Endothelial cell of umbilical vein (primary cell): ENCODE measurements around the gene LRSAM1.

ENCODE experiments used
- EZH2 ChIP-seq: IDR thresholded peaks from 2 replicates; pipeline ENCODE4 v1.6.1; 2012; ENCODE audit warnings: borderline replicate concordance, low read depth, mild to moderate bottlenecking, moderate library complexity, low read length, inconsistent platforms; ENCODE audit not compliant: severe bottlenecking
- FOS ChIP-seq: IDR thresholded peaks from 2 replicates; pipeline ENCODE4 v1.6.1; 2011; ENCODE audit warnings: mild to moderate bottlenecking, low read length, moderate library complexity, borderline replicate concordance; ENCODE audit not compliant: insufficient read depth
- POLR2A ChIP-seq: IDR thresholded peaks from 2 replicates; pipeline ENCODE4 v1.6.1; 2012; ENCODE audit warnings: low read depth, mild to moderate bottlenecking, control low read depth, low read length
- POLR2AphosphoS5 ChIP-seq: IDR thresholded peaks from 2 replicates; pipeline ENCODE4 v1.6.1; 2012; ENCODE audit warnings: low read depth, mild to moderate bottlenecking, control low read depth, low read length, moderate library complexity; ENCODE audit not compliant: insufficient read depth
- TF ChIP-seq, protein P1 (sequence below), 2 donors: IDR thresholded peaks; 1 replicate in 1 of 2; 2 replicates in 1 of 2; pipeline ENCODE4 v1.5.1; 2011; ENCODE audit warnings: low read length in 2 of 2, mild to moderate bottlenecking in 2 of 2, moderate library complexity in 2 of 2, control low read depth in 1 of 2, inconsistent platforms in 1 of 2, low read depth in 1 of 2; ENCODE audit not compliant: insufficient read depth in 1 of 2; ENCODE audit errors: extremely low read depth in 1 of 2
- TF ChIP-seq, protein P2 (sequence below): IDR thresholded peaks from 2 replicates; pipeline ENCODE4 v1.6.1; 2011; ENCODE audit not compliant: insufficient read depth, insufficient read length

GRCh38 chr9:127415141-127415540 lies 36.2 kb upstream of the LRSAM1 start:
- TF ChIP-seq, protein P1, sequence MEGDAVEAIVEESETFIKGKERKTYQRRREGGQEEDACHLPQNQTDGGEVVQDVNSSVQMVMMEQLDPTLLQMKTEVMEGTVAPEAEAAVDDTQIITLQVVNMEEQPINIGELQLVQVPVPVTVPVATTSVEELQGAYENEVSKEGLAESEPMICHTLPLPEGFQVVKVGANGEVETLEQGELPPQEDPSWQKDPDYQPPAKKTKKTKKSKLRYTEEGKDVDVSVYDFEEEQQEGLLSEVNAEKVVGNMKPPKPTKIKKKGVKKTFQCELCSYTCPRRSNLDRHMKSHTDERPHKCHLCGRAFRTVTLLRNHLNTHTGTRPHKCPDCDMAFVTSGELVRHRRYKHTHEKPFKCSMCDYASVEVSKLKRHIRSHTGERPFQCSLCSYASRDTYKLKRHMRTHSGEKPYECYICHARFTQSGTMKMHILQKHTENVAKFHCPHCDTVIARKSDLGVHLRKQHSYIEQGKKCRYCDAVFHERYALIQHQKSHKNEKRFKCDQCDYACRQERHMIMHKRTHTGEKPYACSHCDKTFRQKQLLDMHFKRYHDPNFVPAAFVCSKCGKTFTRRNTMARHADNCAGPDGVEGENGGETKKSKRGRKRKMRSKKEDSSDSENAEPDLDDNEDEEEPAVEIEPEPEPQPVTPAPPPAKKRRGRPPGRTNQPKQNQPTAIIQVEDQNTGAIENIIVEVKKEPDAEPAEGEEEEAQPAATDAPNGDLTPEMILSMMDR (IDR thresholded peaks at IDR 0.05; ENCODE audit: extremely low read depth in 1 of 2, insufficient read depth in 1 of 2, low read depth in 1 of 2, low read length in 2 of 2), result no peak
- TF ChIP-seq POLR2A, result no peak
- TF ChIP-seq FOS, result no peak
- TF ChIP-seq POLR2AphosphoS5, result no peak
- TF ChIP-seq, protein P2, sequence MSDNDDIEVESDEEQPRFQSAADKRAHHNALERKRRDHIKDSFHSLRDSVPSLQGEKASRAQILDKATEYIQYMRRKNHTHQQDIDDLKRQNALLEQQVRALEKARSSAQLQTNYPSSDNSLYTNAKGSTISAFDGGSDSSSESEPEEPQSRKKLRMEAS, result no peak
- TF ChIP-seq EZH2, result no peak
